M059J (cell line): Measurements from ENCODE around the gene CSNK1D. TPM values are rescaled to one million over a fixed set of nuclear protein-coding genes. Genes with fewer than 3 reads are reported as not detected.

Source experiments
- DNase-seq: peaks from one replicate; pipeline ENCODE4 v3.0.0-alpha.2; 2012; ENCODE audit warnings: low read depth
- total RNA-seq: library from RNA; depleted of rRNA; stranded (reverse); fragments of >200 nt; shearing (Covaris generic); gene quantifications from 2 replicates; pipeline ENCODE4 v1.2.3, GENCODE V29; 2014

CSNK1D gene
- total RNA-seq, 1 experiment from 2014 or later = 41.6 TPM

DNA sequence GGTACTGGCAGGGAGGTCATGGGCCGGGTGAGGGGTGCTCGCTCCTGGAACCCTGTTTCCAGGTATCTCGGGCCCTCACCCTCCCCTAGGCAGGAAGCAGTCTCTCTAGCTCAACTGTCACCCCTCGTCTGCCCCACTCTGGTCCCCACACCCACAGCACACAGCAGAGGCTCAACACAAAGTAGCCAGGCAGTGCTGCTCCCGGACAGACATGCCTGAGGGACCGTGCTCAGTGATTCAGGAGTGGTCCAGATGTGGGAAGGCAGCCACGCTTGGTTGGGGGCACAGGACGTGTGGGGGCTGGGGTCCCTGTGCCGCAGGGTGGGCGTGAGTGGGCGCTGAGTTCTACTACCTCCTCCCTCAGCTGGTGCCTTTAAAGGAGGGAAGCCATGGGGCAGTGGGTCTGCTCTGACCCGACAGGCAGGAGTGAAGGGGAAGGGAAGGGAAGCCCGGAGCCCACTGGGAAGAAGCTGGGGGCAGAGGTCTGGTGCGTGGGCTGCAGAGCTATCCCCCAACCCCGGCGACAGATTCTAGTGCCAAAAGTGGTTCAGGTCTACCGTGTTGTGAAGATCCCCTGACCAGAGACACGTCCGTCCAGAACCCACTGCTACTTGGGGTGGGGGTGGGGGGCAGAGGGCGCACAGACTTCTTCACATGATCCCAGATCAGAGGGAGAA, 32.9 kb downstream of the CSNK1D start:
- DNase-seq = no peak

DNA sequence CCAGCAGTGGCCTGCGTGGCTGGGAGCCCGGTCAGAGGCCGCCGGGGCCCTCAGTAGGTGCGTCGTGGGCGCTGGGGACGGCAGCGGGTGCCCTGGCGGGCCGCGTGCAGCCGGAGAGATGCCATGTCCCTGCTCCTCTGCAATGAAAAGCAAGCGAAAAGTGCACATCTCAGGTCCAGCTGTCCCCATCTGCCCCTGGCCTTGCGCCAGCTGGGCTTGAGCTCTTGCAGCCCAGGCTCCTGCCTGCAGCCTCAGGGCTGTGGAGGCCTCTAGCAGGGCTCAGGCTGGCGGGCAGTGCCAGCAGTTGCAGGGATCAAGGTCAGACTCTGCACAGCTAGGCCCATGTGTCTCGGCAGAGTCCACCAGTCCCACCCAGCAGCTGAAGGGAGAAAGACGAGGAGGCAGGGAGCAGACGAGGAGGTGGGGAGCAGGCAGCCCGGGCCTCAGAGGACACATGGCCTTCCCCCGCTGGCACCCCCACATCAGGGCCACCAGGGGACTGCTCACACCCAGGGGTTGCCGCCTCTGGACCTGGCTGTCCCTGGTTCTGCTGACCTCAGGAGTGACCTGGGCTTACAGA, 33.5 kb downstream of the CSNK1D start:
- no peak for DNase-seq

DNA sequence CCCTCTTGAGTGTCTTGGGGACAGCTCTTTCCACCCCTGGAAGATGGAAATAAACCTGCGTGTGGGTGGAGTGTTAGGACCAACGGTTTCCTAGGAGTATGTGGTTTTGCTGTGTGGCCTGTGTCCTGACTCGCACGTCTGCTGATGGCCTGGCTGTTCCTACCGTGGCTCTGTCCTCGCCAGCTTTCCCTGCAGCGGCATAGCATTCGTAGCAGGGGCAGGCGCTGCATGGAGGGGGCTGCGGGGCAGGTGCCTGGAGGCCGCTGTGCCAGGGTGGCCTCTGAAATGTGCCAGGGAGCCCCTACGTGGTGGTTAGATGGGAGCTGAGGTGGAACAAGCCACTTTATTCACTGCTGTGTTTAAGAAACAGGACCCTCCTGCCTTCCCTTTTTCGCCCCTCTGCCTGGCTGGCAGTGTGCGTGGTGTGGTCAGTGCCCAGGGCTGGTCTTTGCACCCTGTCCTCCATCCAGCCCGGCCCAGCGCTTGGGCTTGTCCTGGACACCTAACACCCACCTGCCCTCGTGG, 34.0 kb downstream of the CSNK1D start:
- no peak for DNase-seq

DNA sequence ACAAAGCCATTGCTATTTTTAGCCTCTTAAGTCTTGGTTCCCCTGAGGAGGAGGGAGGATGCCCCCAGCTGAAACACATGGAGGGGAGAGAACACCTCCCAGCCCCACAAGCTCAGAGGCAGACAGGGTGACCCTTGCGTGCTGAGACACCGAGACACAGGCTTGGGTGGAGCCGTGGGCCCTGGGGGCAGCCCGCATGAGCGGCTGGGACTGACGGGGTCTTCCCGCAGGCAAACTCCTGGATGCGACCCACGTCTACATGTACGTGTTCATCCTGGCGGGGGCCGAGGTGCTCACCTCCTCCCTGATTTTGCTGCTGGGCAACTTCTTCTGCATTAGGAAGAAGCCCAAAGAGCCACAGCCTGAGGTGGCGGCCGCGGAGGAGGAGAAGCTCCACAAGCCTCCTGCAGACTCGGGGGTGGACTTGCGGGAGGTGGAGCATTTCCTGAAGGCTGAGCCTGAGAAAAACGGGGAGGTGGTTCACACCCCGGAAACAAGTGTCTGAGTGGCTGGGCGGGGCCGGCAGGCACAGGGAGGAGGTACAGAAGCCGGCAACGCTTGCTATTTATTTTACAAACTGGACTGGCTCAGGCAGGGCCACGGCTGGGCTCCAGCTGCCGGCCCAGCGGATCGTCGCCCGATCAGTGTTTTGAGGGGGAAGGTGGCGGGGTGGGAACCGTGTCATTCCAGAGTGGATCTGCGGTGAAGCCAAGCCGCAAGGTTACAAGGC, 34.9 kb downstream of the CSNK1D start:
- DNase-seq = no peak

DNA sequence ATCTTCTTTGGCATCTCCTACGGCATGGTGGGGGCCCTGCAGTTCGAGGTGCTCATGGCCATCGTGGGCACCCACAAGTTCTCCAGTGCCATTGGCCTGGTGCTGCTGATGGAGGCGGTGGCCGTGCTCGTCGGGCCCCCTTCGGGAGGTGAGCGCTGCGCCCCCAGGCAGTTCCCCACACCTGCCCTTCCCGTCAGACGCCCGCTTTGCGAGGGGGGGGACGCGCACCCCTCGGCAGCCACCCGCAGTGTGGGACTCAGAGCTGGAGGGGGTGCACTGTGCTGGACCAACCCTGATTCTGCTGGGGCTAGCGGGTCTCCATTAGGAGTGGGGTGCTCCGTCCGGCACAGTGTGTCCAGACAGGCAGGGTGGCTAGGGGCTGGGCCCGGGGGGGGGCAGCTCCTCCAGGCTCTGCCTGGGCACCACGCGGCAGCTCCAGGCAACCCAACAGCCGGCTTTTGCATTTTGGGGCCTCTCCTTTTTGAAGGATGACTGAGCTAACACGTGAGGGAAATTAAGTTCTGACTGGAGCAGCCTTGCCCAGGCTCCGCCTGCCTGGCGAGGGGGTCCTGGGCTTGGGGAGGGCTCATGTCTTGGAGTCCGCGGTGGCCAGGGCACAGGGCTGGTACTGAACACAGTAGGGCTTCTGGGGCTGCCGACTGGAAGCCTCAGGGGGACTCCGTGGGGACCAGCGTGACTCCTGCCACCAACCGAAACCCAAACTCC, 35.6 kb downstream of the CSNK1D start:
- DNase-seq = no peak

DNA sequence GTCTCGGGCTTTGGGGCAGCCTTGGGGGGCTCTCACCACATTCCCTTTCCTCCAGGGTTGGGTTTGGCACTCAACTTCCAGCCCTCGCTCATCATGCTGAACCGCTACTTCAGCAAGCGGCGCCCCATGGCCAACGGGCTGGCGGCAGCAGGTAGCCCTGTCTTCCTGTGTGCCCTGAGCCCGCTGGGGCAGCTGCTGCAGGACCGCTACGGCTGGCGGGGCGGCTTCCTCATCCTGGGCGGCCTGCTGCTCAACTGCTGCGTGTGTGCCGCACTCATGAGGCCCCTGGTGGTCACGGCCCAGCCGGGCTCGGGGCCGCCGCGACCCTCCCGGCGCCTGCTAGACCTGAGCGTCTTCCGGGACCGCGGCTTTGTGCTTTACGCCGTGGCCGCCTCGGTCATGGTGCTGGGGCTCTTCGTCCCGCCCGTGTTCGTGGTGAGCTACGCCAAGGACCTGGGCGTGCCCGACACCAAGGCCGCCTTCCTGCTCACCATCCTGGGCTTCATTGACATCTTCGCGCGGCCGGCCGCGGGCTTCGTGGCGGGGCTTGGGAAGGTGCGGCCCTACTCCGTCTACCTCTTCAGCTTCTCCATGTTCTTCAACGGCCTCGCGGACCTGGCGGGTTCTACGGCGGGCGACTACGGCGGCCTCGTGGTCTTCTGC, 36.3 kb downstream of the CSNK1D start:
- DNase-seq = no peak

DNA sequence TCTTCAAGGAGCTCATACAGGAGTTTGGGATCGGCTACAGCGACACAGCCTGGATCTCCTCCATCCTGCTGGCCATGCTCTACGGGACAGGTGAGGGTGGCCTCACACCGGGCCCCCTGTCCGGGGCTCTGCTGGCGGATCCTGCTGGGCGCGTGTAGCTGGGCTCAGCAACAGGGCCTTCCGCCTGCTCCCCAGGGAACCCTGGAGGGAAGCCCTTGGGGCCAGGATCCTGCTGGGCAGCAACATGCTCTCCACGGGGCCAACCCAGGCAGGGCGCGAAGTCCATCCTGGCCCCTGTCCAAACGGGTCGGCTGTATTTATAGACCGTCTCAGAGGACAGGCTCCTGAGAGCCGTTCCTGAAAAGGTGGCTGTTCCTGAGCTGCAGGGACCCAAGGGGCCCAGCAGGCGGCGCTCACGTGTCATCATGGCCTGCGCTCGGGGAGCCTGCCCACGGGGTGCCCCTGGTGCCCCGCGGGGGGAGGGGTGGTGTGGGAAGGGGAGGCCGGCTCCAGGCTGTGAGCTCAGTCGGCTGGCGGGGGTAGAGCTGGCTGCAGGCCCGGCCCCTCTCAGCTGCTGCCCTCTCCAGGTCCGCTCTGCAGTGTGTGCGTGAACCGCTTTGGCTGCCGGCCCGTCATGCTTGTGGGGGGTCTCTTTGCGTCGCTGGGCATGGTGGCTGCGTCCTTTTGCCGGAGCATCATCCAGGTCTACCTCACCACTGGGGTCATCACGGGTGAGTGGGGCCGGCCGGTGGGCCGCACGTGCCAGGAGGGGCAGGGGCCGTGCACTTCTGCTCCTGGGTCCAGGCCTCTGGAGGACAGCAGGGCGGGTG, 37.1 kb downstream of the CSNK1D start:
- peak; percentile 51 for DNase-seq

DNA sequence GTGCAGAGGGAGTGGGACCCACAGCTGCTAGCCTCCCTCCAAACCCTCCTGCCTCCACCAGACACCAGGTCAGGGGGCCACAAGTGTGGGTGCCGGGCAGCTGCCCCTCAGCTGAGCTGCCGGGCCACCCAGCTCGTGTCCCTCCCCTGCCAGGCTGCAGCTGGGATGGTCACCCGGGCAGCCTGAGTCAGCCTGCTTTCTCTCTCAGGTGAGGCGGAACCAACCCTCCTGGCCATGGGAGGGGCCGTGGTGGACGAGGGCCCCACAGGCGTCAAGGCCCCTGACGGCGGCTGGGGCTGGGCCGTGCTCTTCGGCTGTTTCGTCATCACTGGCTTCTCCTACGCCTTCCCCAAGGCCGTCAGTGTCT, 37.7 kb downstream of the CSNK1D start:
- no peak for DNase-seq

DNA sequence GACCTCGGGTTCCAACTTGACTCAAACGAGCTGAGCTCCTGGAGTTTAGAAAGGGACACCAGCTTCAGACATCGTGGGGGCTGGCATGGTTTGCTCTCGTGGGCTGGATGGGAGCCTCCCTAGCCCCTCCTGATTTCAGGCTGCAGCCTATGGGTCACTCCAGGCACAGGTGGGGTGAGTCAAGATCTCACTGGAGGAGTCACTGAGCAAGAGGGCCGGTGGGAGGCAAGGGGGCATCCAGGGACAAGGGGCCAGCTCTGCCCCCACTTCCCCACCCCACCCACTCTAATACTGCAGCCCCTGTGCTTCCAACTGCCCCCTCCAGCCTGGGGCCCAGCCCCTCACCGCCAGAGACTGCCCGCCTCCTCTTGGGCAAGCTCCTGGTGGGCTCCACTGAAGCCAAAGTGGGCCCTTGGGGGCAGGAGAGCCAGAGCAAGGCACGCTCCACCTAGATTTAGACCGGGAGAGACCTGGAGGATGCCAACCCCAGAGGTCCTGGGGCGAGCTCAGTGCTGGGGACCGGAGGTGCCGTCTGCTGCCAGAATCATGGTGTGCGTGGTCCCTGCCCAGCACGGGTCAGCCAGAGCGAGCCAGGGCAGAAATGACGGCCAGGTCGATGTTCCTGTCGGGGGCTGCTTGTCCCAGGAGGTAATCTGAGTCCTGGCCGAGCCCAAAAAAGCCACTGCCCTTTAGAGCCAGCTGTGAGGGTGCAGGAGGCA, 38.3 kb downstream of the CSNK1D start:
- DNase-seq = no peak

DNA sequence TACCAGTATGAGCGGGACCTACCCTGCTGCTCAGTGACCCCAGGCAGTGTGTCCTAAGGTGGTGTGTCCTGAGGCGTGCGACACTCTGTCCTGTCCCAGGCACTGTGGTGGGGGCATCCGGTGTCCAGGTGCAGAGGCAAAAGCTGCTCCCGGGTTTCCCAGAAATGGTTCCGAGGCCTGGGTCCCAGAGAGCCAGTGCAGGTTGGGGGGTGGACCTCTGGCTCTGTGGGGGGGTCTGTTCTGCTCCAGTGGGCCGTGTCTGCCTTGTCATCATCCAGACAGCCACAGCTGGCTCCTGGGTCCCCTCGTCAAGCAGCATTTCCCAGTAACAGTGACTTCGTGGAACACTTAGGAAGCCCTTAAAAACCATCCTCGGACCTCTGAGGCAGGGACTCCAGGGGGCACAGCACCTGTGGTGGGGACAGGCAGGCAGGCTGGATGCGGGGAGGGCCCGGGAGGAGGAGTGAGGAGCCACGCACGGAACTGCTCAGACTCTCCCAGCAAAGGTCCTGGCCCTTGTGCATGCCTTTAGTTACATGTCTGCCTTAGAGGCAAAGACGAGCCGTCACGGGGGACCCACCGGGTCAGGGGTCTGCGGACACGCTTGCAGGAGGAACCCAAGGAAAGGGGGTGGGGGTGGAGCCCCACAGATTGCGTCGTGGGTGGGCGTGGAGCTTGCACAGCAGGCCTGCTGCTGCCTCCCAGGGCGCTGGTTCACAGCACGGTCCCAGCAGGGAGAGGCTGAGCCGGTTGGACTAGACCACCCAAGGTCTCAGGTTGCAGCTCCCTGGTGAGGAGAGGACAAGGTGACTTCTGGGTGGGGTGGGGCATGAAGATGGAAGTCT, 39.1 kb downstream of the CSNK1D start:
- no peak for DNase-seq

DNA sequence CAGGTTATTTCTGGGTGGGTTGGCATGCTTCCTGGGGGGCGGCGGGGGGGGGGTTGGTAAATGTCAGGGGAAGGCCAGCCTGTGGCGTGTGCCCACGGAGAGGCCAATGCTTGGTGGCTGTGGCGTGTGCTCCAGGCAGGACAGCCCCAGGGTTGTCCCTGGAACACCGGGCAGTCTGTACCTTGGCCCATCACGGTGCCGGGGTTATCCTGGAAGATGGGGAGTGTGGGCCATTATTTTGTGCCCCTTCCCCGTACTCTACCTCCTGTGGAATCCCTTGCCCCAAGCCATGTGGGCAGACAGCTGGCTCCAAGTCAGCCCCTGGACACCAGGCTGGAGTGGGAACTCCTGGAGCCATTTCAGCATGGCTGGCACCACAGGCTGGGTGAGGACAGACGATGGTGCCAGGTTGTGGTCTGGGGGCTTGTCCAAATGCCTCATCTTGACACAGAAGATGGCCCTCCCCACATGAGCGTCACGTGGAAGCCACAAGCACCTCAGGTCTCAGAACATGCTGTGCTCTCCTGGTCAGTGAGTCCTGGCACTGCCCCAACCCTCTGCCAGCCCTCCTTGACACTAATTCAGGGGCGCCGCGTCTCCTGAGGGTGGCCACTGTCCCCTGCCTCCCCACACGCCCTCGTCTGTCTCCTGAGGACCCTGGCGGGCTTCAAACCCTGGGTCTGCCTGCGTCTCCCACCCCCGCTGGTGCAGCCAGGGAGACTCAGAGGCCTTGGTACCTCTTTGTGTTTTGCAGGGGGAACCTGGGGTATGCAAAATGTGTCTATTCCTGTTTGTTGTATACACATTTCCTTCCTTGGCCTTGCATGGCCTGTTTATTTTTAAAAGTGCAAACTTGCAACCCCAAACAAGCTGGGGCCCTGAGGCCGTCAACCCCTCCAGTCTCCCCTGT, 40.4 kb downstream of the CSNK1D start:
- DNase-seq = no peak

DNA sequence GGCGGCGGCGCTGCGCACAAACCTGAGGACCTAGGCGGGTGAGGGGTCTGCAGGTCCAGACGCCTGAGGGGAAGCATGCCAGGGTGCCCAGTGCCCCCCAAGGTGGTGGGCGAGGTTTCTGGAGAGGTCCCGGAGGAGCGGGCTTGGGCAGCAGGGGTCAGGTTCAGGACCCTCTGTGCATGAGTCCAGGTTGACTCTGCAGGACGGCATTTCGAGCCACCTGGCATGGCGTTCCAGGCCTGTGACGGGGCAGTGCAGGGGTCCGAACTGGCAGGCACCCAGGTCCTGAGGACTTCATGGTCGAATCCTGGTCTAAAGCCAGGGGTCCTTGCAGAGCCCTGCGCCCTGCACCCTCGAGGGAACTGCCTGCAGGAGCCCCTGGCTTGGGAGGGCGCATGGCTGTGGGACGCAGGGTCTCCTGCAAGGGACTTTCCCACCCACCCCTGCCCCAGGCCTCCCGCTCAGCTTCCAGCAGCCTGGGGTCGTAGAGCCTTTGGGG, 41.1 kb downstream of the CSNK1D start:
- no peak for DNase-seq

DNA sequence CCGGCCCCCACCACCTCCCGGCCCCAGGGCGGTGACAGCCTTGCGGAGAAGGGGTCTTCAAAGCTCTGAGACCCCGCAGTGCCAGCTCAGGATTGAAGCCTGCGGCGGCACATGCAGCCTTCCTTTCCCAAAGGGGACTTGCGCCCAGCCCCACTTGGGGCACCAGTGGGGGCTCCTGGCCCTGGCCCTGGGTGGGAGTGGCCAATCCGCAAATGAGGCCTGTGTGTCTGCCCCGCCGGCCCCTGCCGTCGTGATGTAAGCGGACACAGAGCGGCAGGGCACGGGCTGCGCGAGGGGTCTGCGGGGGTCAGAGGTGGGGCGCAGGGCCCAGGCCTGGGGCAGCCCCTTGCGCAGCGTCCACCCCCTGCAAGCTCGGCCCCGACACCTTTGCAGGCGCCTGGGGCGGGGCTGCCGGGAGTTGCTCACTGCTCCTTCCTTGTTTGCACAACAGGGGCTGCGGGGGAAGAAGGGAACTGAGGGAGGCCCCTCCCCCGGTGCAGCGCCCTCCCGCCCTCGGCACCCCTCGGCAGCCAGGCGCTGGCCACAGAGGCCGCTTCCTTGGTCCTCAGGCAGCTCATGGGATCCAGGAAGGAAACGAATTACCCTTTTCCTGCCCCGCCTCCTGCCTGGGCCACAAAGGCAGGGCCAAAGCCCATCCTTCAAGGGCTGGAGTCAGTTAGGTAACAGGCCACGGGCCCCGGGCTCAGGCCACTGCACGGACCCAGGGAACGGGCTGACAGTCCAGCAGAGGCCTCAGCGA, 41.8 kb downstream of the CSNK1D start:
- peak; percentile 62 for DNase-seq

DNA sequence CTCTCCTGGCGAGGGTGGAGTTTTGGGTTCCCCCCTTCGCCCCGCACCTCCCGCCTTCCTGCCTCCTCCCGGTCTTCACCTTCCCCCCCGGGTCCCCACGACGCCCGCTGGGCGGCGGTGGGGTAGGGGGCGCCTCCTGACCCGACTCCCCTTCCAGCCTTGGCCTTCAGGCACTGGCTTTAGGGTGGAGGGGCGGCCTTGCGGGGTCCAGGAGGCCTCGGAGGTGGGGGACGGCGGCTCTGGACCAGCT, 42.3 kb downstream of the CSNK1D start:
- no peak for DNase-seq

DNA sequence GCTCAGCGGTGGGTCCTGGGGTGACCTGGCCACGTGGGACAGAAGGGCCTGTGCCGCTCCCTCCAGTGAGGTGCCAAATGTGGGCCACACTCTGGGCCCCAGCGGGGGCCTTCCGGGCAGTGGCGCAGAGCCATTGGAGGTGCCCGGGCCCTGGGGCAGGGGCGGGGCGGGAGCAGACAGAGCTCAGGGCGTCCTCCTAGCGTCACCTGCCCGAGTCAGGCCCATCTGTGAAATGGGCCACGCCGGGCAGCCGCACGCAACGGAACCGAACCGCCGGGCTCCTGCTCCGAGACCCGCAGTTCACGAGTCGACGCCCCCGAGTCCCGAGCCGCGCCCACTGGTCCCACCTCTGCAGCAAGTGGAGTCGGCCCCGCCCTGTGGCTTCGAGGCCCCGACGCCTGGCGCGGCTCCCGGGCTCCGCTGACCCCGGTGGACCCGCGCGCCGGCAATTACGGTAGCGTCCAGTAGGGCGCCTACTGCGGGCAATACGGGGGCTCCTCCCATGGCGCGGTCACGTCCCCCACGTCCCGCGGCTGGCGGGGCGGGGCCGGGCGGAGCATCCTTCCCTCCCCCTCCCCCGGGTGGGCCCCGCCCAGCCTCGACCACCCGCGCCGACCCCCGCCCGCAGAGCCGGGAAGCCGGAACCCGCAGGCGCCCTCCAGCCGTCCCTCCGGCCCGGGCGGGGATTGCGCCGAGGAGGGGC, 42.7 kb downstream of the CSNK1D start:
- peak; percentile 55 for DNase-seq

DNA sequence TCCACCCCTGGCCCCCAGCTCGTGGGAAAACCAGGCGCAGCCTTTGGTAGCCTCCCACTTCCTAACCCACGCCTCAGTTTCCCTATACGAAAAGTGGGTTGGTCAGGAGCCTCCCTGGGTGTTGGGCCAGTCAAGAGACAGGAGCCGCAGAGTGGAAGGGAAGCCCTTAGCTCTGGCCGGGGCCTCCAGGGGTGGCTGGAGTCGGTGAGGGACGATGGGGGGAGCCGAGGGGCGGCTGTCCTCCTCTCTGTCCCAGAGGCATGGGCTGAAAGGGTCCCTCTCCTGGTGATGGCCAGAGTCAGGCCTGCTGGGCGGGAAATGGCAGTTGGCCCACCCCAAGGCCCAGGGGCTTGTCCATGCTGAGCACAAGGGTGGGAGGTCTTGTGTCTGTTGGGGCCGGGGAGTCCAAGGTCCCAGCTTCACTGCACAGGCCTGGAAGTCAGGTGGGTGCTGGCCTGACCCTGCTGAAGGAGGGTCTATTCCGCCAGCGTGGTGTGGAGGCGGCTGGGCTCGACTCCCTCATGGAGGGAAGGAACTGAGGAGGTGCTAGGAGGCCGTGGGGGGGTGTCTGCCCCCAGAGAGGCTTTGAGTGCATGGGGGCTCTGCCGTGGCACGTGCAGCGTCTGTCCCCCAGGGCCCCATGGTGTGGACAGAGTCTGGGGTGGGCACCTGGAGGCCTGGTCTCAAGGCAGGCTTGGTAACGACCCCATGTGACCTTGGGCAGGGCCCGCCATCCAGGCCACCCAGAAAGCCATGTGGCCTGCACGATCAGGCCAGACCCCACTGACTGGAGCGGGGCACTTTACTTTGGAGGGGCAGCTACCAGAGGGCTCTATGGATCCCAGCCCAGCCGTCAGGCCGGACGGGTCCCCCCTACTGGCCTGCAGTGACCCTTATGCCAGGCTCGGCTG, 43.5 kb downstream of the CSNK1D start:
- no peak for DNase-seq
